ENCODE results near the gene MCC. TPM values are rescaled to one million over a fixed set of nuclear protein-coding genes. Genes with fewer than 3 reads are reported as not detected.
"Not testable (repeated sequence)": the region's sequence is repeated elsewhere in the genome, so short reads cannot be mapped to it uniquely, and the experiment has no call there.

The MCC gene
- total and polyA plus RNA-seq, 2 of the 4 experiments (the other 2 are of a cell fraction) = 5.0 to 20.6 TPM

- in situ Hi-C loops (cut with MboI; ENCODE audit: low sequenced_read_pairs); H3K9me1 ChIP-seq (ENCODE audit: insufficient read depth, low read length); H3K79me1 ChIP-seq (ENCODE audit: low read depth in 1 of 2, low read length in 2 of 2); H3K4me1 ChIP-seq (ENCODE audit: control insufficient read depth, insufficient read depth, low read length); H3K4me2 ChIP-seq (ENCODE audit: low read depth, low read length); DNase-seq; H2BK5ac ChIP-seq (ENCODE audit: low read depth, low read length, poor library complexity, severe bottlenecking); CTCF ChIA-PET; H4K8ac ChIP-seq (ENCODE audit: low read depth in 2 of 2, low read length in 2 of 2); H3K18ac ChIP-seq (ENCODE audit: low read depth, low read length); H2AK9ac ChIP-seq (replicated peaks; ENCODE audit: low read depth, low read length, poor library complexity); H2BK20ac ChIP-seq (ENCODE audit: low read depth, low read length); H3K27me3 ChIP-seq (ENCODE audit: control insufficient read depth, insufficient read depth, low read length); H2BK120ac ChIP-seq (ENCODE audit: low read depth, low read length); H2BK15ac ChIP-seq (ENCODE audit: low read depth, low read length); BruUV-seq (replicated peaks); intact Hi-C loops (cut with micrococcal nuclease); H3K23ac ChIP-seq (ENCODE audit: low read depth, low read length); H3K27ac ChIP-seq (ENCODE audit: insufficient read depth, low read length); ATAC-seq (ENCODE audit: low read depth); H3K9ac ChIP-seq (ENCODE audit: low read depth, low read length); H2AFZ ChIP-seq (replicated peaks; ENCODE audit: low read length, poor library complexity); H4K91ac ChIP-seq (ENCODE audit: insufficient read depth, low read depth, low read length); H4K5ac ChIP-seq (ENCODE audit: low read depth, low read length); H3K9me3 ChIP-seq (ENCODE audit: control insufficient read depth, insufficient read depth, low read length); H4K20me1 ChIP-seq (ENCODE audit: insufficient read depth, low read length); H3K4me3 ChIP-seq (ENCODE audit: insufficient read depth, low read depth, low read length); H2AK5ac ChIP-seq (ENCODE audit: low read depth, low read length); dilution Hi-C loops (cut with HindIII; ENCODE audit: low sequenced_read_pairs, unreplicated experiment); H3K14ac ChIP-seq (replicated peaks; ENCODE audit: low read depth, low read length); POLR2A ChIA-PET (ENCODE audit: unreplicated experiment); H3K56ac ChIP-seq (ENCODE audit: extremely low read depth, insufficient read depth, low read length); H3K4ac ChIP-seq (ENCODE audit: low read depth, low read length): not testable (repeated sequence)
- H3K36me3 ChIP-seq (ENCODE audit: control insufficient read depth, insufficient read depth, low read length) = peaks cover 16% of the 10 kb centered on the region
- WGBS, 2 experiments (ENCODE audit: extremely low coverage in 2 of 2, insufficient read length in 1 of 2) = no CpG with 5 or more reads among the region's 2 CpGs
Observed at GRCh38 chr5:113076649-113077048, 411.6 kb downstream of the MCC start.
